NCI-H446 (cell line): ENCODE data around the gene BTBD7.
"Not testable (repeated sequence)": the region's sequence is repeated elsewhere in the genome, so short reads cannot be mapped to it uniquely, and the experiment has no call there.

Source experiments
- DNase-seq, 2 experiments: peaks; one replicate each; lab custom pipeline; 2025; lab: John Stamatoyannopoulos, UW

Gene BTBD7

GRCh38 chr14:93246534-93246933, 86.3 kb downstream of the BTBD7 start:
- no peak for DNase-seq

- DNase-seq = no peak
Measured at GRCh38 chr14:93245764-93246420, 86.9 kb downstream of the BTBD7 start.

GRCh38 chr14:93240678-93241000, 92.2 kb downstream of the BTBD7 start:
- no peak for DNase-seq

- no peak for DNase-seq
Measured at GRCh38 chr14:93239869-93240677, 92.8 kb downstream of the BTBD7 start.

DNA sequence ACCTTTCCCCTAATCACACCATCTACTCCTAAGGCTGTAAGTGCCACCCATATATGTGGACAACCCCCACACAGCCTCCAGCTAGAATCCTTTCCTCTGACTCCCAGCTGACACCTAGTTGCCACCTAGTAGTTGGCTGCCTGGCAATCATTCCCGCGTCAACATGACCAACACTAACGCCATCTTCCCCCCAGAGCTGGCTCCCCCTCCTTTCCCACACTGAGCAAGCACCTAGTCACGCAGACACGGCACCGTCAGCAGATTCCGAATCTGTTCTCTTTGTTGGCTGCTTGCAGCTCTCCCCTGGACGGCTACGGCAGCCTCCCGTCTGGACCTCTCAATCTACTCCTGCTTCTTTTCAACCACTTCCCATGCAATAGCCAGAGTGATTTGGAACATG, 98.0 kb downstream of the BTBD7 start:
- no peak for DNase-seq

DNA sequence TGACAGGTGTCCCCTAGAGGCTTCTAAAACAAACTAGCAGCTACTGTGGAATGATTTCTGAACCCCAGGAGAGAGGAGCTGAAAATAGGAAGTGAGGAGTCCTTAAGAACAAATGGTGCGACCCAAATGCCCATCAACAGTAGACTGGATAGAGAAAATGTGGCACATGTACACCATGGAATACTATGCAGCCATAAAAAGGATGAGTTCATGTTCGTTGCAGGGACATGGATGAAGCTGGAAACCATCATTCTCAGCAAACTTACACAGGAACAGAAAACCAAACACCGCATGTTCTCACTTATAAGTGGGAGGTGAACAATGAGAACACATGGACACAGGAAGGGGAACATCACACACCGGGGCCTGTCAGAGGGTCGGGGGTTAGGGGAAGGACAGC, 99.8 kb downstream of the BTBD7 start:
- not testable (repeated sequence) for DNase-seq

- no peak for DNase-seq
Measured at GRCh38 chr14:93232159-93232558, 100.7 kb downstream of the BTBD7 start.

- peak; percentile 21 to 65 for DNase-seq
Measured at GRCh38 chr14:93231129-93231979, 101.5 kb downstream of the BTBD7 start.

DNA sequence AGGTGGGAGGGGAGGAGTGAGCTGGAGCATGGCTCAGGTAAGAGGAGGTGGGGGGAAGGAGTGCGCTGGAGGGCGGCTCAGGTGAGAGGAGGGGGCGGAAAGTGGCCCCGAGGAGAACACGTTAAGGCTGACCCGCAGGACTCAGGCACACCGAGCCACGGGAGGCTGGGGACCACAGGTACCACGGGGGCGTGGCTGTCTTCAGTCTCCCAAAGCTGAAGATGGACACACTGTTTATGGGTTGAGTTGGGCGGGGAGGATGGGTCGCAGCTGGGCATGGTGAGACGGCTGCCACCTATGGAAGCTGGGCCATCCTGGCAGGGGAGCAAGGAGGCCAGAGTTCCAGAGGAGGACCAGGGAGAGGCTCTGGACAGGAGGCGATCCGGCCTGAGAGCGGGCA, 102.3 kb downstream of the BTBD7 start:
- no peak for DNase-seq

GRCh38 chr14:93228550-93228949, 104.3 kb downstream of the BTBD7 start:
- no peak for DNase-seq

DNA sequence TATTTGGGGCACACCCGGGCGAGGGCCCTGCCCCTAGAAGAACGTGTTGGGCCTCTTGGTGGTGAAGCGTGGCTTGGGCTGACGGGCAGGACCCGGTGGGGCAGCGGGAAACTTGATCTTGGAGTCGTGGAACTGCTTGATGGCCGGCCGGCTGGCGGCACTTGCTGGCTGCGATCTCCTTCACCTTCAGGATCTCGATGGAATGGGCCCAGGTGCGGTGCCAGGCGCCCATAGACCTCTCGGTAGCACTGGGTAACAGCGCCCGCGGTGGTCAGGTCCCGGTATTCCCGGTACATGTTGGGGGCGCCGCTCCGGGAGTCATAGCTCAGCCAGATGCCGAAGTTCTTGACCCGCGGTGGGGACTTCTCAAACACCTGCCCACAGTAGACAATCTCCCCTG, 109.3 kb downstream of the BTBD7 start:
- no peak for DNase-seq

DNA sequence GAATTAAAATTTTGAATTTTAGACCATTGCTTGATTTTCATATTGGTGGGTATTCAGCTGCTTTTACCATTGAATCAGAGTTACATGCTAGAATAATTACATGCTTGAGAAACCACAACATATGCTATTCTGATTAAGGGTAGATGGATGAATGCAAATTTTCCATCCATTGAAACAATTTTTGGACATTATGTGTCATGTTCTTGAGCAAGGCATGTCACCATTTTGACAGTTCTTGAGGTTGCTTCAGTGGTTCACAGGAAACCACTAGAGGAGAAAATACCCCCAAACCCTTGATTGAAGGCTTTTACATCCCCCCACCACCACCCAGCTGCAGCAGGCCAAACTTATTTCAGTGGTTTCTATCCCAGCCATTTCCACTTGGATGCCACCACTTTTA, 112.3 kb downstream of the BTBD7 start:
- DNase-seq = no peak

DNA sequence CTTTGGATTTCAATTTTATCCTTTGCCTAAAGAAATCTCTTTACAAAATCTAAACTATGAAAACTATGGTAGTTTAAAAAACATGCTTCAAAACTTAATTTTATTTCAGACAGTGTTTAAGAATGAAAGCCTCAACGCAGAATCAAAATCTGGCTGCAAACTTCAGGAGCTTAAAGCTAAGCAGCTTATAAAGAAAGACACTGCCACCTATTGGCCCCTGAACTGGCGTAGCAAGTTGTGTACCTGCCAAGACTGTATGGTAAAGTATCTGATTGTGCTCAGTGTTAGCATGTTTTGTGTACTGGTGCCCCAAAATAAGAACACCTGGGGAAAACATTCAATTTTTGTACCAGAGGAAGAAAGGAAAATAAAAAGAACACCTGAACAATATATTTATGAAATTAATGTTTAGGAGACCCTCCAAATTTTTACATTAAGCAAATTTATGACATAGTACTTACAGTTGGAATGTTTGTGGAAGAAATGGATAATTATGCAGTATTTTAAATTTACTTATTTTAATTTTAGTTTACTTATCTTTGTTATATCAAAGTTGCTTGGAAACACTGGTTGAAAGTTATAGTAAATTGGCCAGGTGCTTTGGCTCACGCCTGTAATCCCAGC, 113.6 kb downstream of the BTBD7 start:
- peak; percentile 15 to 53 for DNase-seq

DNA sequence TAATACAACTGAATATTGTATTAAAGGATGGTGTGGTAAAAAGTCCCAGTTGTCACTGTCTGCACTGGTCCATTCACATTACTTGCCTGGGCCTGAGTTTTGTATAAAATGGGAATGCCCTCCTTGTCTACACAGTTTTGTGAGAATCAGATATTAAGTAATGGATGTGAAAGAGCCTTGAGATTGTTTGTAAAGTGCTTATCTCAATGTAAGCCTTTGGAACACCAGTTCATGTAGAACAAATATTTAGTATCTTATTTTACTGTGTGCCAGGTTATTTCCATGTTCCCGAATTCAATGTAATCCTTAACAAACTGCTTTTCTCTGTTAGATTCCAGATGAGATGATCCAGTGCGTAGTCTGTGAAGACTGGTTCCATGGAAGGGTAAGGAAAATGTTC, 118.2 kb downstream of the BTBD7 start:
- DNase-seq = no peak

DNA sequence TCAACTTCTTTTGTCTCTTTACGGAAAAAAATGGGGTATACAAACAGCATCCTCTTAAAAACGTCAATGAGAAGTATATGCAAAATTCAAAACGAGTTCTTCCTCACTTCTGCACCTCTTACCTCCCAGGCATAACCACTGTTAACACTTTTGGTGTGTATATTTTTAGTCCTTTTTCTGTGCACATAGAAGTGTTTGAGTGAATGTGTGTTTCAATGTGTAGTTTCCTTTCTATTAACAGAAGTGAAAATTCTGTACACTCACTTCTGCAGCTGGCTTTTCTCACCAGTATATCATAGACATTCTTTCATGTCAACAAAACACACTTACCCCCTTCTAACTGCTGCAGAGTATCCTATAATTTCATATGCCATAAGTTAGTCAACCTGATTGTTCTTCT, 120.4 kb downstream of the BTBD7 start:
- no peak for DNase-seq

DNA sequence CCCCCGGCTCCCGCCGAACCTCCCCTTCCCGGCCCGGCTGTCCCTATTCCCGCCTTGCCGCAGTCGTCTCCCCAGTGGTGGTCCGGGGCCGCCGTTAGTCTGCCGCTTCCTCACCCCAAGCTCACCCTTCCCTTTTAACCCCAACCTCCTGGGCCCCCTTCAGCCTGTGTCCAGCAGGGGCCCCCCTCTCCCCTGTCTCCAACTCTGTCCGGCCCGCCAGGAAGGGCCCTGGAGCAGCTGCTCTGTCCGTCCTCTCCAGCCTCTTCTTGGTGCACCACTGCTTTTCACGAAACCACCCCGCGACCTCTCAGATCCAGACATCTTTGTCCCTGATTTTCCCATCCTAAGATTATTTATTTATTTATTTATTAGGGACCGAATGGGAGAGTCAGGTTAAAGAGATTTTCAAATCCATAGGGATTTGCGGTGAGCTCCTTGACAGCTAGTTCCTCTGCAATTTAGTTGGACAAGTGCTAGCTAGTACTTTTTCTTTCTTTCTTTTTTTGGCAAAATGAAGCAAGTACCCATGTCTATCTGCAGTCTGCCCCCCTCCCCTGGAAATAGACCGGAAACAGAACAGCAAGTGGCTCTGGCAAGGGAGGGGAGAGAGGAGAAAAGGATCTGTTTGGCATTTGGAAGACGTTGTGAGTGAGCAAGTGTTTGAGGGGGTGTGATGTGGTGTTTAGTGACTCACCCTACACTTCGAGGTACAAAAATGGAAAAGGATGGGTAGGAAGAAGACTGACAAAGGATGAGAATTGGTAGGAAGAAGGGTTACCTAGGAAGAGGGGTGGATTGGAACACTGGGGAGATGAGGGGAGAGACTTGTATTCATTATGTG, 125.1 kb downstream of the BTBD7 start:
- peak in 1 of 2 experiments; percentile 60 for DNase-seq

GRCh38 chr14:93206793-93207467, 125.9 kb downstream of the BTBD7 start, which contains the start of the genes GON7 and UBR7:
GON7 (minus strand) TSS chr14:93207065; CDS start chr14:93207037, 28 bp downstream.
UBR7 (plus strand) TSS chr14:93207256; CDS start chr14:93207292, 36 bp downstream.
- peak; percentile 94 to 98 for DNase-seq

GRCh38 chr14:93201155-93201704, 131.6 kb downstream of the BTBD7 start:
- no peak for DNase-seq

DNA sequence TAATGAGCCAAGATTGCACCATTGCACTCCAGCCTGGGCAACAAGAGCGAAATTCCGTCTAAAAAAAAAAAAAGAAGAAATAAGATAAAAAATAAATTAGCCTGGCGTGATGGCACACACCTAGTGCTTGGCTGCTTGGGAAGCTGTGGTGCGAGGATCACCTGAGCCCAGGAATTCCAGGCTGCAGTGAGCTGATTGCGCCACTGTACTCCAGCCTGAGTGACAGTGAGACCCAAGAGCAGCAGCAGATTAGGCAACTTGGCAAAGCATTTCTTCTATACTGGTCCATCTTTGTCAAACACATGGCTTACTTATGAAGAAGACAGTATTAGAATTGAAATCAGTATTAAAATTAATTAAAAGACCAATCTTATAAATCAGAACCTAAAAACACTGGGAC, 132.3 kb downstream of the BTBD7 start:
- DNase-seq = no peak

GRCh38 chr14:93199031-93199430, 133.8 kb downstream of the BTBD7 start:
- no peak for DNase-seq
